ENCODE measurements around the gene SCYGR3.

The SCYGR3 gene

GRCh38 chr2:227614740-227615139 is at the start of gene SCYGR3:
TSS of gene SCYGR3 (minus strand) at chr2:227614840. CDS start at chr2:227614840, 0 bp downstream.
- no peak for DNase-seq

GRCh38 chr2:227661827-227662226 is 47.2 kb upstream of the SCYGR3 start:
- DNase-seq, result no peak

- no peak for DNase-seq
Observed at GRCh38 chr2:227661025-227661649, 46.5 kb upstream of the SCYGR3 start.

GRCh38 chr2:227657199-227657845 is 42.7 kb upstream of the SCYGR3 start:
- no peak for DNase-seq

GRCh38 chr2:227655454-227655853 is 40.8 kb upstream of the SCYGR3 start:
- DNase-seq, result no peak

- DNase-seq, result no peak
Observed at GRCh38 chr2:227654426-227654825, 39.8 kb upstream of the SCYGR3 start.

- DNase-seq, result no peak
Observed at GRCh38 chr2:227653419-227653818, 38.8 kb upstream of the SCYGR3 start.

GRCh38 chr2:227643990-227644551 is 29.4 kb upstream of the SCYGR3 start:
- no peak for DNase-seq

- DNase-seq, result no peak
Observed at GRCh38 chr2:227642656-227643055, 28.0 kb upstream of the SCYGR3 start.

- DNase-seq, result no peak
Observed at GRCh38 chr2:227634201-227634600, 19.6 kb upstream of the SCYGR3 start.

GRCh38 chr2:227632827-227633226 is 18.2 kb upstream of the SCYGR3 start:
- no peak for DNase-seq

GRCh38 chr2:227630322-227630721 is 15.7 kb upstream of the SCYGR3 start:
- no peak for DNase-seq

GRCh38 chr2:227629435-227629834 is 14.8 kb upstream of the SCYGR3 start:
- no peak for DNase-seq

GRCh38 chr2:227627769-227628168 is 13.1 kb upstream of the SCYGR3 start:
- no peak for DNase-seq

GRCh38 chr2:227626580-227627151 is 12.0 kb upstream of the SCYGR3 start:
- DNase-seq, result no peak

- DNase-seq, result no peak
Observed at GRCh38 chr2:227625420-227625819, 10.8 kb upstream of the SCYGR3 start.

GRCh38 chr2:227623226-227623625 is 8.6 kb upstream of the SCYGR3 start:
- DNase-seq, result no peak

- no peak for DNase-seq
Observed at GRCh38 chr2:227617316-227618230, 2.9 kb upstream of the SCYGR3 start, which contains the start of gene SCYGR4. TSS of gene SCYGR4 (plus strand) at chr2:227617498. CDS start at chr2:227617498, 0 bp downstream.

GRCh38 chr2:227616631-227617030 is 2.0 kb upstream of the SCYGR3 start:
- DNase-seq, result no peak

GRCh38 chr2:227615906-227616305 is 1.3 kb upstream of the SCYGR3 start:
- no peak for DNase-seq

- no peak for DNase-seq
Observed at GRCh38 chr2:227615181-227615580, 541 bp upstream of the SCYGR3 start.

- DNase-seq, result no peak
Observed at GRCh38 chr2:227614246-227614645, 394 bp downstream of the SCYGR3 start.

GRCh38 chr2:227613272-227613660 is 1.4 kb downstream of the SCYGR3 start:
- DNase-seq, result no peak

Measured in NCI-H1436 (cell line).